GM12892 (cell line): ENCODE results near the gene XIST.

Experiments used
- DNase-seq: peaks from one replicate; pipeline ENCODE4 v3.0.0; 2011; ENCODE audit not compliant: insufficient read length
- FAIRE-seq: peaks from 2 replicates; lab custom pipeline; 2011; peaks lifted over from hg19 to GRCh38; lab: Jason Lieb, UNC
- POLR2A ChIP-seq: IDR thresholded peaks from 2 replicates; pipeline ENCODE4 v1.6.1; 2011; ENCODE audit warnings: low read depth, low read length, control low read depth
- POLR2AphosphoS5 ChIP-seq: IDR thresholded peaks from 2 replicates; pipeline ENCODE4 v1.6.1; 2011; ENCODE audit warnings: low read depth, low read length, control low read depth
- TAF1 ChIP-seq: IDR thresholded peaks from 2 replicates; pipeline ENCODE4 v1.6.1; 2011; ENCODE audit warnings: low read depth, mild to moderate bottlenecking, control low read depth, low read length, borderline replicate concordance

The XIST gene

DNA sequence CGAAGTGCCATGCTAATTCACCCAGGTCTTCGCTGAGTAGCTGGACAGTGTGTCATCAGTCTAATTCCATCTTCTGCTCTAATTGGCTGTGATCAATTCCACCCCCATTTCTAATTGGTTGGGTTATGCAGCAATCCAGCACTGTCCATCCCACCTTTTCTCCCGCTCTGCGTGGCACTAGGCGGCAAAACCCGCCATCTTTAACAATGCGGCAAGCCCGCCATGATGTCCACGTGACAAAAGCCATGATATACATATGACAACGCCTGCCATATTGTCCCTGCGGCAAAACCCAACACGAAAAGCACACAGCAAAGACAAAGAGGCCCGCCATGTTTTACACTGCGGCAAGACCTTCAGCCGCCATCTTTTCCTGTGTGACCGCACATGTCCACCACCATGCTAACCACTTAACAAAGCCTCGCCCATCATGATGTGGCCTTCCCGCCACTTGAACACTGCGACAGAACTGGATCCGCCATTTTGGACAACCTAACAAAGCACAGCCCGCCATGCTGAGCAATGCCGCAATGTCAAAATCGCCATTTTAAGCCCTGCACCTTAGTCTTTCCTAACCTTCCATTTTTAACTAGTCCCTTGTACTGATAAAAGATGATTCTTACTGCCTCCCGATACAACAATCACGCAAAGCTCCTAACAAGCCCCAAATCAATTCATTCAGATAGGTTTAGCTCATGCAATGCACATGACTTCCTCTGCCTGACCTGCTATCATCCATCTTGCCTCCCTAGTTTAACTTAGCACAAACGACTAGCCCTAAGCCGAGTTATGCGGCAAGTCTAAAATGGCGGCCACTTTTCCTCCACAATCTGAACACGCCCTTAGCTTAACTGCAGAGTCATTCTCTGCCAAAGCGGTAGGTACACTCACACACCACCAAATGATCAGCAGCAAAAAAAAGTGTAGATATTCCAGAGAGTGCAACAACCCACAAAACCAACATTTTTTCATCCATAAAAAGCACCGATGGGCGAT is 1.2 kb downstream of the XIST start:
- DNase-seq, result peak; percentile 28
- FAIRE-seq, result peak; percentile 97
- TF ChIP-seq POLR2AphosphoS5 (peak; percentile 70), TAF1 (0 out of 2 replicates have a peak, but pooled peaks have one; percentile 9), POLR2A (peak; percentile 62)

- TF ChIP-seq POLR2AphosphoS5, result no peak
- no peak for TF ChIP-seq POLR2A
- no peak for TF ChIP-seq TAF1
- FAIRE-seq (peak; percentile 86), DNase-seq (no peak)
Observed at GRCh38 chrX:73850124-73851013, 2.1 kb downstream of the XIST start.

GRCh38 chrX:73849073-73849472 is 3.4 kb downstream of the XIST start:
- DNase-seq (no peak), FAIRE-seq (peak; percentile 50)

DNA sequence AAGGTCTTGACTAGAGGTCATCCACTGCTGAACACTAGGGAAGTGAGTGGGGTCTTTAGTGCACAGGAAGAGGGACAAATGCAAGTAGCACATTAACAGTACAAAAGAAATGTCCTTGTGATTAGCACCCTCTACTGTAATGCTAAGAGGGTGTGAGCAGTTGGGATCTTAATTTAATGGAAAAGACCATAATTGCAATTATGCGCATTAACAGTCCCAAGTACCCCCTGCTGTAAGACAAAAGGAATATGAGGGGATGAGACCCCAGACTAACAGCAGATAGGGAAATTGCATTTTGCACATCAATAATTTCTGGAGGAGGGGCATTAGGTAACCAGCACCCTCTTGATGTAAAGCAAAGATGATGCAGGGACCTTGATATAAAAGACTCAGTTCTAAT is 4.5 kb downstream of the XIST start:
- FAIRE-seq (no peak), DNase-seq (no peak)
- TF ChIP-seq POLR2AphosphoS5, result no peak
- TF ChIP-seq POLR2A, result no peak

More at GRCh38 chrX:73849073-73849472, 3.4 kb downstream of the XIST start:
- TF ChIP-seq POLR2AphosphoS5, result no peak
- no peak for TF ChIP-seq TAF1
- TF ChIP-seq POLR2A, result no peak

DNA sequence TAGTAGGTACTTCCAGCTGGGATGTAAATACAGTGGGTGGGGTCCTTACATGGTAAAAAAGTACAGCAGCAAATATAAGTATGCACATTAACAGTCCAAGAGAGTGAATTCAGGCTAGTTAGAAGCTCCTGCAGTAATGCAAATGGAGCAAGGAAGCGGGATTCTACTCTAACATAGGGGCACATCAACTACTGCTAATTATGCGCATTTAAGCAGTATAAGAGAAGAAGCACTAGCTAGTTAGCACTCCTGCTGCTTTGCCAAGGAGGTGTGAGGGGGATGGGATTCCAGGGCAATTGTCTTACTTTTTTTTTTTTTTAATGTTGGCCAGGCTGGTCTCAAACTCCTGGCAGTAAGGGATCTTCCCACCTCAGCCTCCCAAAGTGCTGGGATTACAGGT is 5.4 kb downstream of the XIST start:
- no peak for DNase-seq
- FAIRE-seq, result no peak
- no peak for TF ChIP-seq POLR2AphosphoS5
- TF ChIP-seq TAF1, result no peak
- TF ChIP-seq POLR2A, result no peak

GRCh38 chrX:73842541-73843234 is 9.8 kb downstream of the XIST start:
- TF ChIP-seq POLR2A (no peak; the same call in 1 of the 2 replicates), POLR2AphosphoS5 (no peak), TAF1 (no peak)
- DNase-seq, result no peak
- FAIRE-seq, result no peak

DNA sequence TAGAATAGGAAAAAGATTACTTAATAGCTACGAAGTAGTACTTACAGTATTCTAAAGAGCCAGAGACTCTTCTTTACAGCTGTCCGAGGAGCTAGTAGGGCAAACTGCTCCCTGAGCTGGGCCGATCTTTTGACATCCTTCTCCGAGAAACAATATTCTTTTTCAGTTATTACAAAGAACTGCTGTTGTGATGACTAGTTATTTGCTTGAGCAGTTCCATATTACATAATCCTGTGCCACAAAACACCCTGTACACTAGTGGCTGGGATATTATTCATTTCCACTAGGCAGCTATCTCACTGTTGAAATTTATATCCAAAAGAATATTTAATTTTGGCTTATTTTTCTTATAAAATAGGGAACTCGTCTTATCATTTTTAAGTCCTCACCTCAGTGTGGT is 11.2 kb downstream of the XIST start:
- FAIRE-seq (no peak), DNase-seq (no peak)
- TF ChIP-seq POLR2A (no peak), TAF1 (no peak), POLR2AphosphoS5 (no peak)

DNA sequence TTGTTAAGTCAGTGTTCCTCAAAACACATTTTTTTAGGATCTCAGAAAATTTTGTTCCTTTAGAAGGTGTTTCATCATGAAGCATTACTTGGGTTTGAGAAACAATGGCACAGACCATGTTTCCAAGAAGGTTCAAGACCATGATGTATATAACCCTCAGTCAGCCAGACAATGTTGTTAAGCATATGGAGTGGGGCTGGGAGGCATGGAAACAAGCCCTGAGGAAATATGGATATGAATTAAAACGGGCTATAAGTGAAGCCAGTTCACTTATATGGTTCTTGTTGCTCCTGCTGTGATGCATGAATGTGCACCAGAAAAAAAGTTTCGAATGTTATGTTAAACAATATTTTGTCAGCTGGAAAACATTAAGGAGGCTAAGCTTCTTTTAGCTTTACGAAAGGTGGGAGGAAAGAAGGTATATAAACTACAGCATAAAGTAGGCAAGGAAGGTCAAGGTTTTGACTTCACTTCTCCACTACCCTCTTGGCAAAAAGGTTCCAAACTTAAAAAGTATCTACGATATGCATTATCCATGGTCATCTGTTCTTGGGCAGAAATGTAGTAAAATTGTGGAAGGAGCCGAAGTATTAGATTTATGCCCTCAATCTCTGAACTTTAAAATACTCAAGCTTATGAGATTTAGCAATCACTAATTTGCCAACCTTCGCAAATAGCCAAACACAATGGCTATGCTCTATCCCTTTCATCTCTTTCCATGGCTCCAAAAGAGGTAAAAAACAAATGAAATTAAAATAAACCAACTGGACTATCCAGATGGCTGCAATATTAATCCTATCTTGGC is 12.2 kb downstream of the XIST start:
- TF ChIP-seq TAF1 (no peak), POLR2AphosphoS5 (no peak), POLR2A (no peak)
- FAIRE-seq, result peak; percentile 73
- DNase-seq, result no peak

GRCh38 chrX:73839152-73839551 is 13.4 kb downstream of the XIST start:
- DNase-seq (no peak), FAIRE-seq (no peak)
- TF ChIP-seq POLR2A, result no peak
- TF ChIP-seq TAF1, result no peak
- no peak for TF ChIP-seq POLR2AphosphoS5

GRCh38 chrX:73838123-73838522 is 14.4 kb downstream of the XIST start:
- no peak for DNase-seq
- FAIRE-seq, result no peak
- TF ChIP-seq TAF1 (no peak), POLR2AphosphoS5 (no peak), POLR2A (no peak)
